GM04503 (cell line): ENCODE data around the gene YPEL3.

Experiments
- DNase-seq: peaks from one replicate; pipeline ENCODE4 v3.0.0-alpha.2; 2012; ENCODE audit warnings: low read depth

YPEL3 gene

GRCh38 chr16:30068750-30069610 lies 27.0 kb downstream of the YPEL3 start:
- DNase-seq = no peak

DNA sequence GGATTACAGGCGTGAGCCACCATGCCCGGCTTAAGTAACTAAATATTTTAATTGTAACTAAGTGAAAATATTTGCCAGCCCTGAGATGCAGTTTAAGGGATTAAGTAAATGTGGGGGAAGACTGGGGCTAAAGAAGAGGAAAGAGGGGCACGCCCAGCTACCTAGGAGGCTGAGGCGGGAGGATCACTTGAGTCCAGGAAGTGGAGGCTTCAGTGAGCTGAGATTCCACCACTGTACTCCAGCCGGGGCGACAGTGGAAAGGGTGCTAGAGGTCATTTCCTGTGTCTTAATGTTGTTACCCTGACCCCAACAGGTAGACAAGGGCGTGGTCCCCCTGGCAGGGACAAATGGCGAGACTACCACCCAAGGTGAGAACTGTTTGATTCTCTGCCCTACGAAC lies 27.7 kb downstream of the YPEL3 start:
- no peak for DNase-seq

DNA sequence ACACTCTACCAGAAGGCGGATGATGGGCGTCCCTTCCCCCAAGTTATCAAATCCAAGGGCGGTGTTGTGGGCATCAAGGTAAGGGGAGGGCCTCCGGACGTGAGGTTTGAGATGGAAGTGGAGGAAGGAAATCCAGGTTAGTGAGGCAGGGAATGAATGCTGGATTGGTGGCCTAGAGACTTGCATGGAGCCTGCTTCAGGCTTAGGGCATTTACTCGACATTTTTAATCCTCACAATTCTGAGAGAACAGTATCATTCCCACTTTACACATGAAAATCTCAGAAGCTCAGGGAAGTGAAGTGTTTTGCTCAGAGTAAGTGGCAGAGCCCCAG lies 28.5 kb downstream of the YPEL3 start:
- no peak for DNase-seq

GRCh38 chr16:30066761-30067583 lies 29.0 kb downstream of the YPEL3 start:
- no peak for DNase-seq

DNA sequence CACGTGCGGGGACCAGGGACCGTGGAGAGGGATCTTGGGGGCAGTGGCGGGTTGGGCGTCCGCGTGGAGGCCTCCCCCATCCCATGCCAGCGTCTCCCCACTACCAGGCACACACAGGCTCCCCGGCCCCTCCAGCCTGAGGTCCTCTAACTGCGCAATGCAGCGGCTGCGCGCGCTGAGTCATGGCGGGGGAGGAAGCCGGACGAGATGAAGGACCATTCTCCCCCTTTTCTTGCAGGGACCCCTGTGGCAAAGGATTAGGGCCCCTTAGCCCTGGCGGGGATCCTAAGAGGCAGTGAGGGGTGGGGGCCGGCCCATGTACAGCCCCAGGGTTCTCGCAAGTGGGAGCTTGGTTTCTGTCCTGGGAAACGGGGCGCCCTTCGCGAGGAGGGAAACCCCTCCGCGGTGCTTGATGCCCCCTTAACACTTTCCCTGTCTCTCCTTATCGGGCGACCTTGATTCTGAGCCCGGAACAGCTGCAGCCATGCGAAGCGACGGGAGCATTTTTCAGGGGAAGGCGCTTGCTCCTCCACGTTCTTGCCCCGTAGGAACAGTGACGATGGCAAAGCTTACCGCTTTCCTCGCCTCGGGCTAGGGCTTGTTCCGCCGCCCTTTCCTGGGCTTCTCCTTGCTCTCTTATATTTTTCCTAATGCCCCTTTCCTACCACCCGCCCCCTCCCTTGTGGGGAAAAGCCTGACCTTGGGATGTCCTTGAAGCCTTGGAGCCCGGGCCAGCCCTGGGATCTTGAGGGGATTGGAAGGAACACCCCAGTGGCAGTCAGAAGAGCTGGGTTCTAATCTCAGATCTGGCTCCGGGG lies 29.9 kb downstream of the YPEL3 start:
- no peak for DNase-seq

DNA sequence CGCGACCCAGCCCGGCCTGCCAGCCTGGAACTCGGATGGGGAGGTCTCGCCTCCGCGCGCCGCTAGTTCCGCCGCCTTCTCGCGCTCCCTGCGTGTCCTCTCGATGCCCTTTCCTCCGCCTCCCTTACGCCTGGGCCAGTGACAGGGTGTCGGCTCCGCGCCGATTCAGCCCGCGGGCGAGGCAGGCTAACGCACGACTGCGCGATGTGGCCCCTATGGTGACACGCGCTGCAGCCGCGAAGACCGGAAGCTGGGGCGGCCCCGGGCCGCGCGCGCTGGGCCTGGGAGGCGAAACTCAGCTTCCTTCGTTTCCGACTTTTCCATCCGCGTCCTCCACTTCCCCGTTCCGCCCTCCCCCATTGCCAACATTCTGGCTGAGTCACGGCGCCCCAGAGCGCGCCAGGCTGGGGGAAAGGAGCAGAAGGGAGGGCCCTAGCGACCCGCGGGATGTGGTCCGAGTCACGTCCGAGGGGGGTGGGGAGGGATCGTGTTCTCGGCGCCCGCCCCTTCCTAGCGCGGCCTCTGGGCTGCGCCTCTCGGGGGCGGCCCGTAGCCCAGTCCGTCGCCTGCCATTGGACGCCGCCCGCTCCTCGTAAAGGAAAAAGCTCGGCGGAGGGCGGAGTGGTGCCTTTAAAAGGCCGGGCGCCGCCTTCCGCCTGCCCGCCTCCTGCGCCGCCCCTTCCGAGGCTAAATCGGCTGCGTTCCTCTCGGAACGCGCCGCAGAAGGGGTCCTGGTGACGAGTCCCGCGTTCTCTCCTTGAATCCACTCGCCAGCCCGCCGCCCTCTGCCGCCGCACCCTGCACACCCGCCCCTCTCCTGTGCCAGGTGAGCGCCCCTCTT lies 30.7 kb downstream of the YPEL3 start, which contains the start of gene ALDOA:
TSS of gene ALDOA (plus strand) at position 659 of the 841 bp plus-strand sequence. CDS start 1,138 bp downstream, outside the sequence.
- DNase-seq = peak; percentile 91

GRCh38 chr16:30064729-30065101 lies 31.3 kb downstream of the YPEL3 start:
- no peak for DNase-seq

- no peak for DNase-seq
Measured at GRCh38 chr16:30063893-30064728, 31.9 kb downstream of the YPEL3 start.

- no peak for DNase-seq
Measured at GRCh38 chr16:30063278-30063892, 32.6 kb downstream of the YPEL3 start.

- no peak for DNase-seq
Measured at GRCh38 chr16:30060836-30061554, 35.0 kb downstream of the YPEL3 start.

DNA sequence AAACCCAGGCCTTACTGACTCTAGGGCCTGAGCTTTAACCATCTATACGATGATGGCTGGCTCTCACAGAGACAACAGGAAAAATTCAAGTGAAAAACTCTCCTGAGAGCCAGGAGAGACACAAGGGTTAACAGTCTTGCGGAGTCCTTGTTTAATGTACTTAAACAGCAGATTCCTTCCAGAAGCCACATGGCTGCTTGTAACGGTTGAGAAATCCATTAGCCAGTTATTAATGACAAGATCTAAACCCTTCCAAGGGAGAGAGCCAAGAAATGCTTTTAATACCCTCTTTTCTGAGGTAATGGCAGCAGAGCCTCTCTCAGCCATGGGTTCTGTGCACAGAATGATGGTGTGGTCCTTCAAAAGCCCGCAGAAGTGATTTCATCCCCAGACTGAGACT lies 35.7 kb downstream of the YPEL3 start:
- no peak for DNase-seq

- DNase-seq = no peak
Measured at GRCh38 chr16:30054959-30055553, 41.0 kb downstream of the YPEL3 start.

DNA sequence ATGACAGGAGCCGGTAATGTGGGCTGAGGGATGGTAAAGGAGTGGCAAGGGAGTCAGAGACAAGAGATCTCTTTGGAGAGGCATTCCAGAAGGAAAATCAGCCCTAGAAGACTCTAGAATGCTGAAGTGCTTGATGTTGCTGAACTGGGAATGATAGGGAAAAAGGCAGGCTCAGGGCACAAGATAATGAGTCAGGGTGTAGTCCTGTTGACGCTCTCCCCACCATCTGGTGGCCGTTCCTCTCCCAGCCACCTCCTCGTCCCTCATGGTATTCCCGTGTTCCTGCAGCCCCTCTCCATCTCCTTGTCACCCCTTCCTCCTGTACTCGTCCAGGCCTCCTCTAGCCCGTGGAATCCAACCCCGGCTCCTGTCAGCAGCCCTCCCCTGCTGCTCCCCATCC lies 41.6 kb downstream of the YPEL3 start:
- DNase-seq = no peak

DNA sequence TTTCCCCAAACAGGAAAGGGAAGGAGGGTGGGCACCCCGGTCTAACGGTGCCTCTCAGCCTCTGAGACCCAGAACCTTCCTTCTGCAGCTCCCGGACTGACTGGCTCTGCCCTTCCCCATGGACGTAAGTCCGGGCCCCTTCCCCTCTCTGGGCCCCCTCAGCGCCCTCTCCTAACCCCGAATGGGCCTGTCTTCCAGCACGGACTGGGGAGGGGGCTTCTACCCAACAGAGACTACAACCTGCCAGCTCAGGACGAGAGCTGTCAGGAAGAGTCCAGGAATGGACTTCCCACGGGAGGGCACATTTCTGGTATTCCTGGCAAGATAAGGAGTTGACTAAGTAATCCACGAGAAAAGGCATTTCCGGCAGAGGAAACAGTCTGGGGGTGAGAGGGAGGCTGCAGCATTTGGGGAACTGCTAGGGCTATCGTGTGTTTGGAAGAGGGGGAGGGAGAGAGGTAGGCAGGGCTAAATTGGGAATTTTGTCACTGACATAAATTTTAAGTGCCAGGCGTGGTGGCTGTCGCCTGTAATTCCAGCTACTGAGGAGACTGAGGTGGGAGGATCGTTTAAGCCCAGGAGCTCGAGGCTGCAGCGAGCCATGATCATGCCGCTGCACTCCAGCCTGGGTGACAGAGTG lies 42.5 kb downstream of the YPEL3 start:
- DNase-seq = no peak

- no peak for DNase-seq
Measured at GRCh38 chr16:30052671-30053372, 43.2 kb downstream of the YPEL3 start.

DNA sequence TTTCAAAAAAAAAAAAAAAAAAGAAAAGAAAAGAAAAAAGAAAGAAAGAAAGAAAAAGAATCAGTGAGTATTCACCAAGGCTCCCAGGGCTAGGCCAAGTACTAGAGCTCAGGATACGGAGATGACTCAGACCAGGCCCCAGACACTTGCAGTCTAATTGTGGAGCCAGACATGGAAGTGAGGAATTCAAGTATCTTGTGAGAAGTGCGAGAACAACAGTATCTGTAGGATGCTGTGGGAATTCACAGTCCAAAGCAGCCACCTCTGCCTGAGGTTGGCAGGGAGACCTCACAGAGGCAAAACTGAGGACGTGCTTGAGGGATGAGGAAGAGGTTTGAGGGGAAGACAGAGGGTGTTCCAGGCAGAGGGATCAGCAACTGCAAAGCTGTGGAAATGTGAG lies 44.5 kb downstream of the YPEL3 start:
- no peak for DNase-seq

GRCh38 chr16:30049871-30050270 lies 46.1 kb downstream of the YPEL3 start:
- no peak for DNase-seq

DNA sequence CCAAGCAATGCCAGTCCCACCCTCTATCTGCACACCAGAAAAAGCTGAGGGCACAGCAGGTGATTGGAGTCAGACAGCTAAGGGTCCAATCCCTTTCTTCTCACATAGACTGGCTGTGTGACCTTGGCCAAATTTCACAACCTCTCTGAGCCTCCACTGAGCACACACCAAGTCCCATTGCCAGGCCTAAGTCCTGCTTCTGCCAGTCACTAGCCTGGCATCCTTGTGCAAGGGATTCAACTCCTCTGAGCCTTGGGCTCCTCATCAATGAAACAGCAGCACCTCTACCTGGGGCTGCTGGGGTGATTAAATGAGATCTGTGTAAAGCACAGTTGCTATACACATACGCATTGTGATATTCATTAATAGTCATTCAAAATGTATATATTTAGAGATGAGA lies 49.4 kb downstream of the YPEL3 start:
- no peak for DNase-seq
